ENCODE measurements around the gene HEATR9. TPM values are rescaled to one million over a fixed set of nuclear protein-coding genes. Genes with fewer than 3 reads are reported as not detected.

Gene HEATR9
- total RNA-seq, 1 donor from 2014 or later, result 0.21 TPM

- DNase-seq, result no peak
- no peaks in the 10 kb centered on the region for H3K27me3 ChIP-seq (ENCODE audit: low read depth)
- TF ChIP-seq CTCF (IDR thresholded peaks at IDR 0.05), result no peak
- no peaks in the 10 kb centered on the region for H3K4me1 ChIP-seq
- H3K36me3 ChIP-seq, result no peaks in the 10 kb centered on the region
- no peak overlapping the region for H3K27ac ChIP-seq
- H3K4me3 ChIP-seq, result no peak overlapping the region
- H3K9me3 ChIP-seq, result no peaks in the 10 kb centered on the region
- no peak for ATAC-seq
- intact Hi-C loops (cut with DNase I), result no loop called here
Observed at GRCh38 chr17:35912942-35913341, 44.3 kb upstream of the HEATR9 start.

- DNase-seq (no peak), ATAC-seq (no peak)
- H3K4me1 ChIP-seq, result no peaks in the 10 kb centered on the region
- H3K27me3 ChIP-seq (ENCODE audit: low read depth), result no peaks in the 10 kb centered on the region
- no peak for TF ChIP-seq CTCF (IDR thresholded peaks at IDR 0.05)
- H3K36me3 ChIP-seq, result no peaks in the 10 kb centered on the region
- H3K9me3 ChIP-seq, result no peaks in the 10 kb centered on the region
- no peak overlapping the region for H3K4me3 ChIP-seq
- intact Hi-C loops (cut with DNase I), result no loop called here
- H3K27ac ChIP-seq, result no peak overlapping the region
Observed at GRCh38 chr17:35912339-35912912, 43.7 kb upstream of the HEATR9 start.

GRCh38 chr17:35909408-35909807, 40.7 kb upstream of the HEATR9 start:
- no peak for TF ChIP-seq CTCF (IDR thresholded peaks at IDR 0.05)
- intact Hi-C loops (cut with DNase I), result no loop called here
- no peaks in the 10 kb centered on the region for H3K36me3 ChIP-seq

GRCh38 chr17:35907691-35908090, 39.0 kb upstream of the HEATR9 start:
- no peaks in the 10 kb centered on the region for H3K4me1 ChIP-seq
- H3K4me3 ChIP-seq, result no peak overlapping the region
- DNase-seq (no peak), ATAC-seq (no peak)
- TF ChIP-seq CTCF (IDR thresholded peaks at IDR 0.05), result no peak
- intact Hi-C loops (cut with DNase I), result no loop called here
- H3K27ac ChIP-seq, result no peak overlapping the region
- no peaks in the 10 kb centered on the region for H3K36me3 ChIP-seq
- no peaks in the 10 kb centered on the region for H3K9me3 ChIP-seq
- H3K27me3 ChIP-seq (ENCODE audit: low read depth), result no peaks in the 10 kb centered on the region

More at GRCh38 chr17:35909408-35909807, 40.7 kb upstream of the HEATR9 start:
- Histone ChIP-seq H3K27ac (no peak overlapping the region), H3K27me3 (ENCODE audit: low read depth) (no peaks in the 10 kb centered on the region), H3K4me1 (no peaks in the 10 kb centered on the region), H3K9me3 (no peaks in the 10 kb centered on the region), H3K4me3 (no peak overlapping the region)
- ATAC-seq, result no peak
- no peak for DNase-seq

- H3K27me3 ChIP-seq (ENCODE audit: low read depth), result no peaks in the 10 kb centered on the region
- no peak overlapping the region for H3K27ac ChIP-seq
- H3K36me3 ChIP-seq, result no peaks in the 10 kb centered on the region
- intact Hi-C loops (cut with DNase I), result no loop called here
- H3K9me3 ChIP-seq, result no peaks in the 10 kb centered on the region
- no peak for ATAC-seq
- H3K4me1 ChIP-seq, result no peaks in the 10 kb centered on the region
- no peak for DNase-seq
- TF ChIP-seq CTCF (IDR thresholded peaks at IDR 0.05), result no peak
- H3K4me3 ChIP-seq, result no peak overlapping the region
Observed at GRCh38 chr17:35906926-35907637, 38.4 kb upstream of the HEATR9 start.

Data from lower lobe of right lung (tissue), 2 donors.